H1 (cell line): ENCODE data around the gene FAM177A1. TPM values are rescaled to one million over a fixed set of nuclear protein-coding genes. Genes with fewer than 3 reads are reported as not detected.

ENCODE experiments used
- CTCF ChIA-PET: fragments of 300-600 bp; sonication (Branson Sonifier 250); formaldehyde crosslinking; loops from one replicate; lab custom pipeline; 2021; ENCODE audit not compliant: partially characterized antibody; lab: Charles Lee
- POLR2A ChIA-PET: fragments of 300-600 bp; sonication (Branson Sonifier 250); formaldehyde crosslinking; loops from one replicate; lab custom pipeline; 2021; ENCODE audit warnings: inconsistent platforms; ENCODE audit not compliant: partially characterized antibody; lab: Charles Lee
- DNase-seq, 2 experiments: peaks; one replicate each; pipeline versions ENCODE4 v3.0.0 to v3.0.0-alpha.2; 2010 to 2022; ENCODE audit warnings: low spot score in 2 of 2, low read depth in 1 of 2, mixed read lengths in 1 of 2
- FAIRE-seq: peaks from 2 replicates; lab custom pipeline; 2011; peaks lifted over from hg19 to GRCh38; lab: Jason Lieb, UNC
- H2AFZ ChIP-seq: 2 replicates; pipeline ENCODE4 v1.8.1; 2012; ENCODE audit warnings: low read length, inconsistent platforms
- H2AK5ac ChIP-seq: 2 replicates; pipeline ENCODE4 v1.6.1; 2013; ENCODE audit warnings: low read depth, low read length
- H2BK120ac ChIP-seq: replicated peaks from 2 replicates; pipeline ENCODE3; 2013; ENCODE audit warnings: low read depth, low read length, inconsistent platforms
- H2BK12ac ChIP-seq: 2 replicates; pipeline ENCODE4 v1.6.1; 2013; ENCODE audit warnings: low read depth, low read length
- H2BK15ac ChIP-seq: 2 replicates; pipeline ENCODE4 v1.6.1; 2013; ENCODE audit warnings: low read length
- H2BK20ac ChIP-seq: 2 replicates; pipeline ENCODE4 v1.6.1; 2013; ENCODE audit warnings: low read length
- H2BK5ac ChIP-seq: 2 replicates; pipeline ENCODE4 v1.6.1; 2013; ENCODE audit warnings: low read depth, low read length
- H3K14ac ChIP-seq: 2 replicates; pipeline ENCODE4 v1.6.1; 2013; ENCODE audit warnings: inconsistent platforms; ENCODE audit not compliant: insufficient read length
- H3K18ac ChIP-seq: 2 replicates; pipeline ENCODE4 v1.6.1; 2013; ENCODE audit warnings: low read length; ENCODE audit errors: extremely low read depth
- H3K23ac ChIP-seq: 2 replicates; pipeline ENCODE4 v1.6.1; 2013; ENCODE audit warnings: inconsistent platforms; ENCODE audit not compliant: insufficient read length
- H3K23me2 ChIP-seq: 2 replicates; pipeline ENCODE4 v1.6.1; 2013; ENCODE audit warnings: low read depth, low read length
- H3K27ac ChIP-seq: 2 replicates; pipeline ENCODE4 v1.6.1; 2011; ENCODE audit warnings: low read depth, low read length, inconsistent platforms
- H3K27me3 ChIP-seq, 4 experiments: replicated peaks in 1 of 4; 1 replicate in 1 of 4; 2 replicates in 3 of 4; pipeline versions ENCODE4 v1.6.1 to v1.8.1; 2011 to 2013; ENCODE audit warnings: low read length in 3 of 4, mild to moderate bottlenecking in 3 of 4, inconsistent platforms in 2 of 4, mixed read lengths in 2 of 4, moderate library complexity in 1 of 4; ENCODE audit not compliant: control insufficient read depth in 3 of 4, insufficient read depth in 3 of 4; ENCODE audit errors: extremely low read depth in 1 of 4
- H3K36me3 ChIP-seq, 4 experiments: 2 replicates each; pipeline versions ENCODE4 v1.6.1 to v1.8.1; 2011 to 2013; ENCODE audit warnings: mild to moderate bottlenecking in 4 of 4, low read length in 3 of 4, moderate library complexity in 2 of 4, control low read depth in 1 of 4, inconsistent platforms in 1 of 4; ENCODE audit not compliant: insufficient read depth in 4 of 4, control insufficient read depth in 2 of 4
- H3K4ac ChIP-seq: replicated peaks from 2 replicates; pipeline ENCODE3; 2013; ENCODE audit warnings: low read length, low read depth, mixed read lengths, inconsistent platforms; ENCODE audit not compliant: insufficient read length
- H3K4me1 ChIP-seq, 4 experiments: replicated peaks in 1 of 4; 1 replicate in 1 of 4; 2 replicates in 3 of 4; pipeline versions ENCODE4 v1.6.1 to v1.8.1; 2011 to 2013; ENCODE audit warnings: low read length in 3 of 4, inconsistent platforms in 2 of 4, mixed read lengths in 1 of 4; ENCODE audit not compliant: insufficient read depth in 4 of 4, control insufficient read depth in 3 of 4
- H3K4me2 ChIP-seq, 2 experiments: 2 replicates each; pipeline versions ENCODE4 v1.6.1 to v1.8.1; 2011 to 2013; ENCODE audit warnings: low read depth in 2 of 2, low read length in 2 of 2, control low read depth in 1 of 2, inconsistent platforms in 1 of 2, mild to moderate bottlenecking in 1 of 2; ENCODE audit not compliant: insufficient read depth in 1 of 2
- H3K4me3 ChIP-seq, 4 experiments: fragments of 200-600, 300-600 bp in 1 of 4; sonication (generic), shearing (Covaris generic), sonication (Bioruptor Twin) in 1 of 4; 2 replicates each; pipeline versions ENCODE4 v1.5.1 to v1.8.1; 2011 to 2016; ENCODE audit warnings: low read length in 4 of 4, low read depth in 3 of 4, control low read depth in 2 of 4, inconsistent platforms in 2 of 4, mild to moderate bottlenecking in 2 of 4, mixed read lengths in 1 of 4, moderate library complexity in 1 of 4; ENCODE audit not compliant: insufficient read depth in 2 of 4; ENCODE audit errors: extremely low read depth in 1 of 4
- H3K56ac ChIP-seq: replicated peaks from 2 replicates; pipeline ENCODE3; 2013; ENCODE audit warnings: low read depth, mild to moderate bottlenecking, mixed read lengths, low read length, inconsistent platforms; ENCODE audit not compliant: insufficient read length
- H3K79me1 ChIP-seq: 2 replicates; pipeline ENCODE4 v1.6.1; 2013; ENCODE audit warnings: low read depth, low read length, control low read depth
- H3K79me2 ChIP-seq, 2 experiments: 2 replicates each; pipeline versions ENCODE4 v1.6.1 to v1.8.1; 2012 to 2013; ENCODE audit warnings: low read length in 2 of 2, mild to moderate bottlenecking in 2 of 2, inconsistent platforms in 1 of 2; ENCODE audit not compliant: insufficient read depth in 2 of 2, control insufficient read depth in 1 of 2
- H3K9ac ChIP-seq, 4 experiments: replicated peaks in 1 of 4; 1 replicate in 1 of 4; 2 replicates in 3 of 4; pipeline versions ENCODE4 v1.6.1 to v1.8.1; 2011 to 2013; ENCODE audit warnings: low read depth in 3 of 4, low read length in 3 of 4, control low read depth in 2 of 4, mild to moderate bottlenecking in 2 of 4, moderate library complexity in 2 of 4, inconsistent platforms in 1 of 4; ENCODE audit errors: extremely low read depth in 1 of 4
- H3K9me3 ChIP-seq, 2 experiments: 2 replicates each; pipeline versions ENCODE4 v1.6.1 to v1.8.1; 2012 to 2013; ENCODE audit warnings: mild to moderate bottlenecking in 2 of 2, moderate library complexity in 2 of 2, control low read depth in 1 of 2, inconsistent platforms in 1 of 2, low read depth in 1 of 2, low read length in 1 of 2, mixed read lengths in 1 of 2; ENCODE audit not compliant: insufficient read depth in 2 of 2
- H4K20me1 ChIP-seq, 2 experiments: replicated peaks in 1 of 2; 2 replicates each; pipeline versions ENCODE3 to v1.8.1; 2011 to 2013; ENCODE audit warnings: inconsistent platforms in 2 of 2, low read length in 2 of 2, mild to moderate bottlenecking in 1 of 2; ENCODE audit not compliant: insufficient read depth in 2 of 2, control insufficient read depth in 1 of 2
- H4K5ac ChIP-seq: 2 replicates; pipeline ENCODE4 v1.6.1; 2013; ENCODE audit warnings: low read length, low read depth, mixed read lengths, inconsistent platforms; ENCODE audit not compliant: insufficient read length
- H4K8ac ChIP-seq: 2 replicates; pipeline ENCODE4 v1.8.0; 2013; ENCODE audit warnings: mild to moderate bottlenecking, moderate library complexity, low read length, inconsistent platforms; ENCODE audit not compliant: insufficient read depth; ENCODE audit errors: extremely low read depth
- H4K91ac ChIP-seq: replicated peaks from 2 replicates; pipeline ENCODE3; 2013; ENCODE audit warnings: low read length, mixed read lengths, inconsistent platforms; ENCODE audit not compliant: insufficient read length
- BCL11A ChIP-seq, 2 experiments: IDR thresholded peaks; one replicate each; pipeline ENCODE4 v1.6.1; 2011; ENCODE audit warnings: low read depth in 2 of 2, low read length in 2 of 2, mild to moderate bottlenecking in 2 of 2
- CBX5 ChIP-seq: fragments of 300-800, 300-1000 bp; sonication (generic); IDR thresholded peaks from 2 replicates; pipeline ENCODE4 v1.7.1; 2016; ENCODE audit warnings: antibody characterized with exemption, low read length, low read depth
- CHD2 ChIP-seq: IDR thresholded peaks from 2 replicates; pipeline ENCODE4 v1.6.1; 2012; ENCODE audit warnings: low read length, improper control_type of control experiment
- KDM4A ChIP-seq: IDR thresholded peaks from one replicate; pipeline ENCODE4 v1.7.1; 2012; ENCODE audit warnings: low read depth, mild to moderate bottlenecking, moderate library complexity, low read length, inconsistent platforms; ENCODE audit not compliant: severe bottlenecking
- MAFK ChIP-seq: IDR thresholded peaks from 2 replicates; pipeline ENCODE4 v1.6.1; 2012; ENCODE audit warnings: low read depth, mild to moderate bottlenecking, improper control_type of control experiment, low read length
- NRF1 ChIP-seq: IDR thresholded peaks from 2 replicates; pipeline ENCODE4 v1.6.1; 2011; ENCODE audit warnings: mild to moderate bottlenecking, low read depth, low read length, improper control_type of control experiment
- TAF7 ChIP-seq: optimal IDR thresholded peaks from 2 replicates; pipeline ENCODE3; 2011; ENCODE audit warnings: low read depth, mild to moderate bottlenecking, inconsistent platforms, low read length, moderate library complexity, borderline replicate concordance
- TBP ChIP-seq: IDR thresholded peaks from 2 replicates; pipeline ENCODE4 v1.6.1; 2011; ENCODE audit warnings: low read depth, low read length, improper control_type of control experiment
- WGBS, 2 experiments: shearing (Covaris generic) in 1 of 2; methylation state at CpG; one replicate each; pipeline versions ENCODE4 v1.1.6 to v1.1.7; 2013 to 2015; ENCODE audit warnings: low lambda C conversion rate in 2 of 2, mixed read lengths in 2 of 2, inconsistent platforms in 1 of 2, low coverage in 1 of 2, missing lambda C conversion rate in 1 of 2; ENCODE audit not compliant: insufficient replicate concordance in 2 of 2, insufficient coverage in 1 of 2, insufficient read length in 1 of 2; ENCODE audit errors: extremely low coverage in 1 of 2, missing lambda C conversion rate in 1 of 2; 5-methylcytosine and 5-hydroxymethylcytosine counted together
- polyA plus RNA-seq, 7 experiments: library from polyadenylated mRNA; depleted of rRNA in 3 of 7; stranded (reverse) in 5 of 7; unstranded in 2 of 7; fragments of >200 nt in 5 of 7; fragments of 200-250 nt in 2 of 7; gene quantifications; 1 replicate in 5 of 7; 2 replicates in 1 of 7; 4 replicates in 1 of 7; pipeline versions ENCODE4 v1.2.1 to v1.2.3, GENCODE V29; 2011 to 2013; ENCODE audit warnings: missing spikeins in 2 of 7, mixed read lengths in 2 of 7
- total RNA-seq: library from RNA; stranded (reverse); fragmentation: NEBNext Ultra II Directional; extraction: Animal tissue kit (Norgen Biotek cat#: 25700); gene quantifications from 2 replicates; pipeline ENCODE4 v1.2.1, GENCODE V29; 2021
- TF ChIP-seq, protein P1 (sequence below): IDR thresholded peaks from 2 replicates; pipeline ENCODE4 v1.6.1; 2011; ENCODE audit warnings: low read length, improper control_type of control experiment
- TF ChIP-seq, protein P2 (sequence below): IDR thresholded peaks from 2 replicates; pipeline ENCODE4 v1.6.1; 2012; ENCODE audit warnings: low read length, inconsistent platforms
- TF ChIP-seq, protein P3 (sequence below): IDR thresholded peaks from 2 replicates; pipeline ENCODE4 v1.6.1; 2011; ENCODE audit warnings: low read depth, mild to moderate bottlenecking, low read length; ENCODE audit not compliant: insufficient read depth

Gene FAM177A1
- total and polyA plus RNA-seq, 2 of the 8 experiments (the other 6 are each of a cell fraction or from before 2014, with no cell fraction given): 11.3 to 34.0 TPM

DNA sequence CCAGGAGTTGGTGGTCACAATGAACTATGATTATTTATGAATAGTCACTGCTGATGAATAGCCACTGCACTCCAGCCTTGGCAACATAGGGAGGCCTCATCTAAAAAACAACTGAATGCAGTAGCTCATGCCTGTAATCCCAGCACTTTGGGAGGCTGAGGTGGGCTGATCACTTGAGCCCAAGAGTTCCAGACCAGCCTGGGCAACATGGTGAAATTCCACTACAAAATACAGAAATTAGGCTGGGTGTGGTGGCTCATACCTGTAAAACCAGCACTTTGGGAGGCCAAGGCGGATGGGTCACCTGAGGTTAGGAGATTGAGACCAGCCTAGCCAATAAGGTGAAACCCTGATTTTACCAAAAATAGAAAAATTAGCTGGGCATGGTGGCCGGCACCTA, 13.5 kb upstream of the FAM177A1 start:
- Histone ChIP-seq H3K4me3 (no peak overlapping the region), H3K14ac (no peak overlapping the region), H3K4me2 (no peak overlapping the region), H3K27ac (no peak overlapping the region), H3K79me2 (no peaks in the 10 kb centered on the region), H4K8ac (no peak overlapping the region), H4K5ac (no peak overlapping the region), H3K23ac (no peak overlapping the region), H3K9ac (no peak overlapping the region), H3K18ac (no peak overlapping the region), H2BK12ac (no peak overlapping the region), H4K91ac (no peak overlapping the region), H2BK20ac (no peak overlapping the region), H3K36me3 (peaks cover 0 to 38% (median 11%) of the 10 kb centered on the region in 4 experiments; a peak in 5 of 8 replicates), H4K20me1 (no peaks in the 10 kb centered on the region), H3K9me3 (peaks cover 14 to 23% of the 10 kb centered on the region in 2 experiments), H2BK120ac (no peak overlapping the region), H3K4me1 (no peaks in the 10 kb centered on the region), H2AFZ (no peak overlapping the region), H2AK5ac (no peak overlapping the region), H3K4ac (no peak overlapping the region), H3K79me1 (no peaks in the 10 kb centered on the region), H2BK15ac (no peak overlapping the region), H3K56ac (no peak overlapping the region), H2BK5ac (no peak overlapping the region), H3K27me3 (no peaks in the 10 kb centered on the region), H3K23me2 (no peaks in the 10 kb centered on the region)
- FAIRE-seq (no peak), DNase-seq (no peak)
- 96% methylated on average over 2 of the region's 2 CpGs; no CpG with 5 or more reads in 1 of the 2 experiments for WGBS, 2 experiments
- ChIA-PET CTCF (interaction anchor here (0.6 to 1.5 kb wide), 2 partner anchors 10 to 368 kb away, joined by 3 to 6 read pairs; no protein-coding TSS in a partner anchor), POLR2A (interaction anchor here (1.5 to 1.6 kb wide), 3 partner anchors 11 to 50 kb away, joined by 3 to 4 read pairs (median 3); partner anchors contain the start of genes FAM177A1 and SRP54)
- TF ChIP-seq NRF1: no peak
- TF ChIP-seq KDM4A: no peak
- TF ChIP-seq, protein P1, sequence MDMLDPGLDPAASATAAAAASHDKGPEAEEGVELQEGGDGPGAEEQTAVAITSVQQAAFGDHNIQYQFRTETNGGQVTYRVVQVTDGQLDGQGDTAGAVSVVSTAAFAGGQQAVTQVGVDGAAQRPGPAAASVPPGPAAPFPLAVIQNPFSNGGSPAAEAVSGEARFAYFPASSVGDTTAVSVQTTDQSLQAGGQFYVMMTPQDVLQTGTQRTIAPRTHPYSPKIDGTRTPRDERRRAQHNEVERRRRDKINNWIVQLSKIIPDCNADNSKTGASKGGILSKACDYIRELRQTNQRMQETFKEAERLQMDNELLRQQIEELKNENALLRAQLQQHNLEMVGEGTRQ: no peak
- TF ChIP-seq BCL11A (IDR thresholded peaks at IDR 0.05; ENCODE audit: low read depth in 2 of 2, low read length in 2 of 2): no peak
- TF ChIP-seq, protein P2, sequence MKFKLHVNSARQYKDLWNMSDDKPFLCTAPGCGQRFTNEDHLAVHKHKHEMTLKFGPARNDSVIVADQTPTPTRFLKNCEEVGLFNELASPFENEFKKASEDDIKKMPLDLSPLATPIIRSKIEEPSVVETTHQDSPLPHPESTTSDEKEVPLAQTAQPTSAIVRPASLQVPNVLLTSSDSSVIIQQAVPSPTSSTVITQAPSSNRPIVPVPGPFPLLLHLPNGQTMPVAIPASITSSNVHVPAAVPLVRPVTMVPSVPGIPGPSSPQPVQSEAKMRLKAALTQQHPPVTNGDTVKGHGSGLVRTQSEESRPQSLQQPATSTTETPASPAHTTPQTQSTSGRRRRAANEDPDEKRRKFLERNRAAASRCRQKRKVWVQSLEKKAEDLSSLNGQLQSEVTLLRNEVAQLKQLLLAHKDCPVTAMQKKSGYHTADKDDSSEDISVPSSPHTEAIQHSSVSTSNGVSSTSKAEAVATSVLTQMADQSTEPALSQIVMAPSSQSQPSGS: no peak
- TF ChIP-seq, protein P3, sequence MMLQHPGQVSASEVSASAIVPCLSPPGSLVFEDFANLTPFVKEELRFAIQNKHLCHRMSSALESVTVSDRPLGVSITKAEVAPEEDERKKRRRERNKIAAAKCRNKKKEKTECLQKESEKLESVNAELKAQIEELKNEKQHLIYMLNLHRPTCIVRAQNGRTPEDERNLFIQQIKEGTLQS: no peak
- TF ChIP-seq TBP: no peak
- no peak for TF ChIP-seq CHD2
- TF ChIP-seq TAF7: no peak
- no peak for TF ChIP-seq CBX5
- TF ChIP-seq MAFK: no peak
